ENCODE measurements around the gene TGFBR2.

The TGFBR2 gene

DNA sequence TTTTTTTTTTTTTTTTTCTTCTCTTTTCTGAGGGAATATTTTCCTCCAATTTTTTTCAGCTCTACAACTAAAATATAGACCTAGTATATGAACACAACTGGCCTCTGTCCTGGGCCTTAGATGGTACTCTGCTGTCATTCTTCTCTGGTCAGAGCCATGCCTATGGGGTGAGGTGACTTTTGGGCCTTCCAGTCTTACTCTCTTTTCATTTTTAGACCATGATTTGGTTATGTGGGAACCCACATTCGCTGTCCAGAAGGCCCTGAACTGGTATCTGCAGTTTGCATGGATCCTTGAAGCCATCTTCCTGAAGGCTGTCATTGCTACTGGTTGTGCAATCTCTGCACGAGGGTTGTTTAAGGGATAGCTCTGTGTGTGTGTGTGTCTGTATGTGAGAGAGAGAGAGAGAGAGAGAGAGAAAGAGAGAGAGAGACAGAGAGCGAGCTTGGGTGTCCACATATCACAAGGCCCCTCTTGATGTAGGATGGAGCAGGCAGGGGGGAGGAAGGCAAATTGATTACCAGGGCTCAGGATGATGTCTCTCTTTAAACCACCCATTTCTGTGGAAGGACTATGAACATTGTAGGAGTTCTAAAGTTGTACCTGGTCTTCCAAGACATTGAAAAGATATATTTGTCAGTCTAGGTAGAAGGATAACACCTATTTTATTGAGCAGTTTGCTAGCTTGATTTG lies 6.9 kb downstream of the TGFBR2 start:
- no peak overlapping the region for H3K27ac ChIP-seq
- no peak overlapping the region for H3K9ac ChIP-seq (ENCODE audit: insufficient read length)
- TF ChIP-seq POLR2AphosphoS5 (IDR thresholded peaks at IDR 0.05; ENCODE audit: borderline replicate concordance, low read depth, low read length) = no peak
- TF ChIP-seq FOXP2 (optimal IDR thresholded peaks at IDR 0.05; ENCODE audit: control extremely low read depth, extremely low read length, insufficient read depth) = no peak
- no peak for TF ChIP-seq EZH2 (IDR thresholded peaks at IDR 0.05)
- no peaks in the 10 kb centered on the region for H3K36me3 ChIP-seq (ENCODE audit: insufficient read depth, low read length)
- no peak overlapping the region for H3K4me3 ChIP-seq
- no peak for DNase-seq (ENCODE audit: low read depth, low spot score)
- no peaks in the 10 kb centered on the region for H3K9me3 ChIP-seq (ENCODE audit: low read depth, low read length)

DNA sequence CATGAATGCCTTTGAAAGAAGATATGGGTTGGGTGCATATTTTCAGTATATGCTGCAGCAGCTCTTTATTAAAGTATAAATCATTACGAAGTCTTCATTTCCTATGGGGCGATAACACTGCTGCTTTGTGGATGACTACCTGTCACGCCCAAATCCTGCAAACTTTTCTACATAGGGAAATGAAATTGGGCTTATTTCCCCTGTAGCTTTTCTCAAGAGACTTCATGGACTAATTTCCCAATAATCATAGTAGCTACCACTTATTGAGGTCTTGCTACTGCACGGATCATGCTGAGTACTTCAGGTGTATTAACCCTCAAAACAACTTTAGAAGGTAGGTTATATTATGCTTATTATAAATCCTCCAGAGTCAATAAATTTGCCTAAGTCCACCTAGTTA lies 8.0 kb downstream of the TGFBR2 start:
- no peak overlapping the region for H3K27ac ChIP-seq
- DNase-seq (ENCODE audit: low read depth, low spot score) = no peak
- H3K9me3 ChIP-seq (ENCODE audit: low read depth, low read length) = no peaks in the 10 kb centered on the region
- H3K9ac ChIP-seq (ENCODE audit: insufficient read length) = no peak overlapping the region
- H3K36me3 ChIP-seq (ENCODE audit: insufficient read depth, low read length) = no peaks in the 10 kb centered on the region
- TF ChIP-seq EZH2 (IDR thresholded peaks at IDR 0.05) = no peak
- no peak for TF ChIP-seq POLR2AphosphoS5 (IDR thresholded peaks at IDR 0.05; ENCODE audit: borderline replicate concordance, low read depth, low read length)
- TF ChIP-seq FOXP2 (optimal IDR thresholded peaks at IDR 0.05; ENCODE audit: control extremely low read depth, extremely low read length, insufficient read depth) = no peak
- no peak overlapping the region for H3K4me3 ChIP-seq

- Histone ChIP-seq H3K4me3 (no peak overlapping the region), H3K27ac (no peak overlapping the region), H3K9me3 (ENCODE audit: low read depth, low read length) (no peaks in the 10 kb centered on the region), H3K9ac (ENCODE audit: insufficient read length) (no peak overlapping the region), H3K36me3 (ENCODE audit: insufficient read depth, low read length) (no peaks in the 10 kb centered on the region)
- no peak for DNase-seq (ENCODE audit: low read depth, low spot score)
- TF ChIP-seq FOXP2 (optimal IDR thresholded peaks at IDR 0.05; ENCODE audit: control extremely low read depth, extremely low read length, insufficient read depth) = no peak
- no peak for TF ChIP-seq EZH2 (IDR thresholded peaks at IDR 0.05)
- no peak for TF ChIP-seq POLR2AphosphoS5 (IDR thresholded peaks at IDR 0.05; ENCODE audit: borderline replicate concordance, low read depth, low read length)
These were observed 8.5 kb downstream of the TGFBR2 start for GRCh38 chr3:30614943-30615342.

GRCh38 chr3:30615615-30616346 lies 9.4 kb downstream of the TGFBR2 start:
- no peaks in the 10 kb centered on the region for H3K36me3 ChIP-seq (ENCODE audit: insufficient read depth, low read length)
- H3K27ac ChIP-seq = no peak overlapping the region
- H3K9me3 ChIP-seq (ENCODE audit: low read depth, low read length) = no peaks in the 10 kb centered on the region
- no peak for DNase-seq (ENCODE audit: low read depth, low spot score)
- TF ChIP-seq EZH2 (IDR thresholded peaks at IDR 0.05) = no peak
- no peak for TF ChIP-seq FOXP2 (optimal IDR thresholded peaks at IDR 0.05; ENCODE audit: control extremely low read depth, extremely low read length, insufficient read depth)
- TF ChIP-seq POLR2AphosphoS5 (IDR thresholded peaks at IDR 0.05; ENCODE audit: borderline replicate concordance, low read depth, low read length) = no peak
- no peak overlapping the region for H3K9ac ChIP-seq (ENCODE audit: insufficient read length)
- H3K4me3 ChIP-seq = no peak overlapping the region

- Histone ChIP-seq H3K27ac (no peak overlapping the region), H3K9me3 (ENCODE audit: low read depth, low read length) (no peaks in the 10 kb centered on the region), H3K9ac (ENCODE audit: insufficient read length) (no peak overlapping the region), H3K36me3 (ENCODE audit: insufficient read depth, low read length) (no peaks in the 10 kb centered on the region), H3K4me3 (no peak overlapping the region)
- no peak for TF ChIP-seq POLR2AphosphoS5 (IDR thresholded peaks at IDR 0.05; ENCODE audit: borderline replicate concordance, low read depth, low read length)
- no peak for TF ChIP-seq FOXP2 (optimal IDR thresholded peaks at IDR 0.05; ENCODE audit: control extremely low read depth, extremely low read length, insufficient read depth)
- no peak for TF ChIP-seq EZH2 (IDR thresholded peaks at IDR 0.05)
- no peak for DNase-seq (ENCODE audit: low read depth, low spot score)
These were observed 10.1 kb downstream of the TGFBR2 start for GRCh38 chr3:30616347-30617027.

- Histone ChIP-seq H3K4me3 (no peak overlapping the region), H3K27ac (no peak overlapping the region), H3K36me3 (ENCODE audit: insufficient read depth, low read length) (no peaks in the 10 kb centered on the region), H3K9ac (ENCODE audit: insufficient read length) (no peak overlapping the region), H3K9me3 (ENCODE audit: low read depth, low read length) (no peaks in the 10 kb centered on the region)
- no peak for DNase-seq (ENCODE audit: low read depth, low spot score)
- TF ChIP-seq EZH2 (IDR thresholded peaks at IDR 0.05) (no peak), POLR2AphosphoS5 (IDR thresholded peaks at IDR 0.05; ENCODE audit: borderline replicate concordance, low read depth, low read length) (no peak), FOXP2 (optimal IDR thresholded peaks at IDR 0.05; ENCODE audit: control extremely low read depth, extremely low read length, insufficient read depth) (no peak)
These were observed 10.7 kb downstream of the TGFBR2 start for GRCh38 chr3:30617069-30617468.

- H3K27ac ChIP-seq = no peak overlapping the region
- H3K9ac ChIP-seq (ENCODE audit: insufficient read length) = no peak overlapping the region
These were observed 11.3 kb downstream of the TGFBR2 start for GRCh38 chr3:30617653-30618052.

DNA sequence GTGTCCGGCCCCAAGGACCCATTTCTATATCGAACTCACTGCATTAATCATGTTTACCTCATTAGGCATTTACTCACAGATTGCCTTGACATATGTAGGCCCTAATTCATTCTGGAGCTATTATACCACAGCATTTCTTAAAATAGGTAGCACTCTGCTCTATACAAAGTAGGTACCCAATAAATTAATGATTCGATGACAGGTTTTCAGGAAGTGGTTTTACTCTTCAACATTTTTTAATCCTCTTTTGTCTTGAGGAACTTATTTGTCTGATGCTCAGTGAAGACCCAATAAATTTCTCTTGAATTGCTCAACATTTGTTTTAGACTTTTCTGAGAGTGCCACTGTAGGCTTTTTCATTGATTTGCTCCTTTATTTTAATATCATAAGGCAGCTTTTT lies 12.1 kb downstream of the TGFBR2 start:
- DNase-seq (ENCODE audit: low read depth, low spot score) = no peak
- Histone ChIP-seq H3K9ac (ENCODE audit: insufficient read length) (no peak overlapping the region), H3K9me3 (ENCODE audit: low read depth, low read length) (no peaks in the 10 kb centered on the region), H3K36me3 (ENCODE audit: insufficient read depth, low read length) (no peaks in the 10 kb centered on the region), H3K27ac (no peak overlapping the region), H3K4me3 (no peak overlapping the region)
- no peak for TF ChIP-seq EZH2 (IDR thresholded peaks at IDR 0.05)
- no peak for TF ChIP-seq FOXP2 (optimal IDR thresholded peaks at IDR 0.05; ENCODE audit: control extremely low read depth, extremely low read length, insufficient read depth)
- TF ChIP-seq POLR2AphosphoS5 (IDR thresholded peaks at IDR 0.05; ENCODE audit: borderline replicate concordance, low read depth, low read length) = no peak

More at GRCh38 chr3:30617653-30618052, 11.3 kb downstream of the TGFBR2 start:
- H3K9me3 ChIP-seq (ENCODE audit: low read depth, low read length) = no peaks in the 10 kb centered on the region
- no peaks in the 10 kb centered on the region for H3K36me3 ChIP-seq (ENCODE audit: insufficient read depth, low read length)
- no peak overlapping the region for H3K4me3 ChIP-seq
- TF ChIP-seq FOXP2 (optimal IDR thresholded peaks at IDR 0.05; ENCODE audit: control extremely low read depth, extremely low read length, insufficient read depth) (no peak), POLR2AphosphoS5 (IDR thresholded peaks at IDR 0.05; ENCODE audit: borderline replicate concordance, low read depth, low read length) (no peak), EZH2 (IDR thresholded peaks at IDR 0.05) (no peak)
- DNase-seq (ENCODE audit: low read depth, low spot score) = no peak

All from SK-N-MC (cell line).